ENCODE data around the gene SYN1. TPM values are rescaled to one million over a fixed set of nuclear protein-coding genes. Genes with fewer than 3 reads are reported as not detected.
"Not testable (repeated sequence)": the region's sequence is repeated elsewhere in the genome, so short reads cannot be mapped to it uniquely, and the experiment has no call there.

The SYN1 gene
- total and polyA plus RNA-seq, 3 experiments from 2014 or later = 0.35 to 0.94 (median 0.60) TPM

DNA sequence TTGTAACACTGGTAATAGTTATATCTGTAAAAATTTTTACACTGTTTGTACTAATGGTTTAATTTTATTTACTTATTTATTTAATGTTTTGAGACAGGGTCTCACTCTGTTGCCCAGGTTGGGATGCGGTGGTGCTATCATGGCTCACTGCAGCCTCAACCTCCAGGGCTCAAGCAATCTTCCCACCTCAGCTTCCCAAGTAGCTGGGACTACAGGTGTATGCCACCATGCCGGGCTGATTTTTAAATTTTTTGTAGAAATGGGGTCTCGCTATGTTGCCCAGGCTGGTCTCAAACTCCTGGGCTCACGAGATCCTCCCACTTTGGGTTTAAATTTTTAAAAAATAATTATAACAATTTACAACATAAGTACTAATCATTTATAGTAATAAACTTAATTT lies 16.5 kb downstream of the SYN1 start:
- H3K36me3 Mint-ChIP-seq; H3K27ac ChIP-seq (ENCODE audit: low read depth, low read length); DNase-seq; H3K27me3 Mint-ChIP-seq; H3K27me3 ChIP-seq (ENCODE audit: insufficient read depth, low read length, poor library complexity, severe bottlenecking); POLR2A ChIA-PET; H3K4me1 ChIP-seq (ENCODE audit: insufficient read depth, low read length); H3K4me3 ChIP-seq (ENCODE audit: low read length); H3K27ac Mint-ChIP-seq; H3K4me3 Mint-ChIP-seq; H3K36me3 ChIP-seq (ENCODE audit: insufficient read depth, low read length); H3K4me1 Mint-ChIP-seq; CTCF ChIA-PET; H3K9me3 ChIP-seq (ENCODE audit: low read length): not testable (repeated sequence)
- H3K9me3 Mint-ChIP-seq = peaks cover 6 to 11% (median 9%) of the 10 kb centered on the region in 5 donors

DNA sequence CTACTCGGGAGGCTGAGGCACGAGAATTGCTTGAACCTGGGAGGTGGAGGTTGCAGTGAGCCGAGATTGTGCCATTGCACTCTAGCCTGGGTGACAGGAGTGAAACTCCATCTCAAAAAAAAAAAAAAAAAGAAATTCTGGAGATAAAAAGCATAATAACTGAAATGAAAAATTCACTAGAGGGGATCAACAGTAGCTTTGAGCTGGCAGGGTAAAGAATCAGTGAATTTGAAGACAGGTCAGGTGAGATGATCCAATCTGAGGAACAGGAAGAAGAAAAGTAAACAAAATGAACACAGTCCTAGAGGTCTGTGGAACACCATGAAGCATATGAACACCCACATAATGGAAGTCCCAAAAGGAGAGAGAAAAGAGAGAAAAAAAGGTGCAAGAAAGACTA lies 22.4 kb downstream of the SYN1 start:
- DNase-seq = no peak
- H3K4me1 Mint-ChIP-seq = peaks cover 12 to 18% (median 13%) of the 10 kb centered on the region in 3 donors
- ChIA-PET POLR2A (no interaction called here), CTCF (no interaction called here)
- peaks cover 8% of the 10 kb centered on the region for H3K4me1 ChIP-seq (ENCODE audit: insufficient read depth, low read length)
- no peaks in the 10 kb centered on the region for H3K9me3 ChIP-seq (ENCODE audit: low read length)
- no peak overlapping the region for H3K4me3 Mint-ChIP-seq
- H3K4me3 ChIP-seq (ENCODE audit: low read length) = no peak overlapping the region
- H3K9me3 Mint-ChIP-seq = peaks cover 19 to 32% (median 28%) of the 10 kb centered on the region in 5 donors
- no peaks in the 10 kb centered on the region for H3K27me3 ChIP-seq (ENCODE audit: insufficient read depth, low read length, poor library complexity, severe bottlenecking)
- no peak overlapping the region for H3K27ac ChIP-seq (ENCODE audit: low read depth, low read length)
- H3K27me3 Mint-ChIP-seq = peaks cover 0 to 3% of the 10 kb centered on the region in 2 donors
- H3K36me3 Mint-ChIP-seq = peaks cover 0 to 17% (median 7%) of the 10 kb centered on the region in 3 donors
- no peaks in the 10 kb centered on the region for H3K36me3 ChIP-seq (ENCODE audit: insufficient read depth, low read length)
- no peak overlapping the region for H3K27ac Mint-ChIP-seq

DNA sequence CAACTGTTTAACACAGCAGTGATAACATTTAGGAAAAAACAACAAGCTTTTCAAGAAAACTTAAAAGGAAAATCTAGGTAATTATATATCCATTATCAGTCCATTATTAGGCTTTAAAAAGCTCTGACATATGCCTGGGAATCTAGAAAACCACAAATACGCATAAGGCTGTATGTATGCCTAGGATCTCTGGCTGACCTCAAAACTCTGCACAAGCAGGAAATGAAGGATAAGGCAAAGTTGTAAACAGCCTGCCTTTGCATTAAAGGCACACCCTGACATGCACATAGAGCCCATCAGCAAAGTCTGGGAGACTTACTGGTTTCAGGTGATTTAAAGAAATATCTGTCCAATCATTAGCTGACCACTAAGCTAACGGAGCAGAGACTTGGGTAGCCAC lies 23.4 kb downstream of the SYN1 start:
- H3K36me3 Mint-ChIP-seq = peaks cover 0 to 17% (median 7%) of the 10 kb centered on the region in 3 donors
- peak overlapping the region in 1 of 8 donors; percentile 47 for H3K27ac Mint-ChIP-seq
- H3K27me3 Mint-ChIP-seq = peaks cover 0 to 3% of the 10 kb centered on the region in 2 donors
- peaks cover 8% of the 10 kb centered on the region for H3K4me1 ChIP-seq (ENCODE audit: insufficient read depth, low read length)
- ChIA-PET POLR2A (interaction anchor here (0.8 kb wide), 1 partner anchor 40 kb away, joined by 4 read pairs; no protein-coding TSS in a partner anchor), CTCF (no interaction called here)
- no peak for DNase-seq
- H3K4me3 ChIP-seq (ENCODE audit: low read length) = peak overlapping the region; percentile 17
- peaks cover 12 to 18% (median 13%) of the 10 kb centered on the region in 3 donors for H3K4me1 Mint-ChIP-seq
- H3K9me3 ChIP-seq (ENCODE audit: low read length) = no peaks in the 10 kb centered on the region
- H3K36me3 ChIP-seq (ENCODE audit: insufficient read depth, low read length) = no peaks in the 10 kb centered on the region
- H3K27me3 ChIP-seq (ENCODE audit: insufficient read depth, low read length, poor library complexity, severe bottlenecking) = no peaks in the 10 kb centered on the region
- peaks cover 19 to 32% (median 28%) of the 10 kb centered on the region in 5 donors for H3K9me3 Mint-ChIP-seq
- no peak overlapping the region for H3K27ac ChIP-seq (ENCODE audit: low read depth, low read length)
- H3K4me3 Mint-ChIP-seq = peak overlapping the region in 2 of 7 donors; percentile 0 to 33

DNA sequence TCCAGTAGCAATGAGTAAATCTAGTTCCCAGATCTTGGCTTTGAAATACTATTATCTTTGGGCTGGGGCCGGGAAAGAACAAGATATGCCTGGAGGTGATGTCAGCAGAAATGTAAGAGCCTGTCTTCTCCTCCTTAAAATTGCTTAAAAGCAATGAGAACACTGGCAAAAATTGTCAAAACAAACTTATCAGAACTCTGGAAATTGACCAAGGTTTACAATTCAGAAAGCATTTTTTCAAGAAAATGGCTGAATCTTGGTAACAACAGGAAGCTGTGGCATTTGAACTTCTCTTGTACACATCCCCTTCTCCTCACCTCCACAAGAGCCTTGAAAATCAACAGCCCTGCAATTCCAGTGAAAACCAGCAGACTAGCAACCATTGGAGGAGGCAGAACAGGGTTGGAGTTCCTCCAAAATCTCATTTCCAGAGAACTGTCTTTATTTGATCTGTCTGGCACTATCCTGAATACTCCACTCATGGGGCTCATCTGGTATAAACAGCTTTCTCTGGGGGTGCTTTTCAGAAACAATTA lies 23.9 kb downstream of the SYN1 start:
- Mint-ChIP-seq H3K4me3 (peak overlapping the region in 2 of 7 donors; percentile 0 to 33), H3K27ac (peak overlapping the region in 4 of 8 donors; percentile 36 to 52 (median 48)), H3K4me1 (peaks cover 12 to 18% (median 13%) of the 10 kb centered on the region in 3 donors), H3K9me3 (peaks cover 19 to 32% (median 28%) of the 10 kb centered on the region in 5 donors), H3K27me3 (peaks cover 0 to 3% of the 10 kb centered on the region in 2 donors), H3K36me3 (peaks cover 0 to 17% (median 7%) of the 10 kb centered on the region in 3 donors)
- no peaks in the 10 kb centered on the region for H3K36me3 ChIP-seq (ENCODE audit: insufficient read depth, low read length)
- POLR2A ChIA-PET = interaction anchor here (0.5 to 0.8 kb wide), 2 partner anchors 13 to 40 kb away, joined by 4 to 6 read pairs; no protein-coding TSS in a partner anchor
- H3K27me3 ChIP-seq (ENCODE audit: insufficient read depth, low read length, poor library complexity, severe bottlenecking) = no peaks in the 10 kb centered on the region
- no peak overlapping the region for H3K4me3 ChIP-seq (ENCODE audit: low read length)
- no peak overlapping the region for H3K27ac ChIP-seq (ENCODE audit: low read depth, low read length)
- CTCF ChIA-PET = no interaction called here
- H3K9me3 ChIP-seq (ENCODE audit: low read length) = no peaks in the 10 kb centered on the region
- no peak for DNase-seq
- peaks cover 8% of the 10 kb centered on the region for H3K4me1 ChIP-seq (ENCODE audit: insufficient read depth, low read length)

DNA sequence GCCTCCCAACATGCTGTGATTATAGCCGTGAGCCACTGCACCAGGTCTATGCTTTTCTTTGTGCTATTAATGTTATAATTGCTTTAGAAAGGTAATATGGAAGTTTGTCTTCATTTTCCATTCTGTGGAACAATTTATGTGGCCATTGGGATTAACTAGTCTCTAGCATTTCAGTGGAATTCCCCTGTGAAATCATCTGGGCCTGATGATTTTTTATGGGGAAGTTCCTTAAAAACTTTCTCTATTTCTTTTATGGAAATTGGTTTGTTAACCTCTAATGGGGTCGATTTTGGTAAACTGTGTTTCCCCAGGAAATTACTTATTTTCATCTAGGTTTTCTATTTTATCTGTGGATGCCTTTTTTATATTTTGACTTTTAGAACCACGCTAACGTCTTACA lies 26.1 kb downstream of the SYN1 start:
- no peak overlapping the region for H3K27ac ChIP-seq (ENCODE audit: low read depth, low read length)
- H3K27ac Mint-ChIP-seq = no peak overlapping the region
- H3K4me1 Mint-ChIP-seq = peaks cover 12 to 18% (median 13%) of the 10 kb centered on the region in 3 donors
- H3K27me3 ChIP-seq (ENCODE audit: insufficient read depth, low read length, poor library complexity, severe bottlenecking) = no peaks in the 10 kb centered on the region
- no peak overlapping the region for H3K4me3 ChIP-seq (ENCODE audit: low read length)
- peaks cover 0 to 4% of the 10 kb centered on the region in 2 donors for H3K27me3 Mint-ChIP-seq
- peaks cover 13 to 23% (median 22%) of the 10 kb centered on the region in 5 donors for H3K9me3 Mint-ChIP-seq
- no peak overlapping the region for H3K4me3 Mint-ChIP-seq
- ChIA-PET CTCF (no interaction called here), POLR2A (no interaction called here)
- H3K4me1 ChIP-seq (ENCODE audit: insufficient read depth, low read length) = peaks cover 8% of the 10 kb centered on the region
- no peaks in the 10 kb centered on the region for H3K9me3 ChIP-seq (ENCODE audit: low read length)
- peaks cover 0 to 13% (median 7%) of the 10 kb centered on the region in 3 donors for H3K36me3 Mint-ChIP-seq
- H3K36me3 ChIP-seq (ENCODE audit: insufficient read depth, low read length) = no peaks in the 10 kb centered on the region
- DNase-seq = no peak

DNA sequence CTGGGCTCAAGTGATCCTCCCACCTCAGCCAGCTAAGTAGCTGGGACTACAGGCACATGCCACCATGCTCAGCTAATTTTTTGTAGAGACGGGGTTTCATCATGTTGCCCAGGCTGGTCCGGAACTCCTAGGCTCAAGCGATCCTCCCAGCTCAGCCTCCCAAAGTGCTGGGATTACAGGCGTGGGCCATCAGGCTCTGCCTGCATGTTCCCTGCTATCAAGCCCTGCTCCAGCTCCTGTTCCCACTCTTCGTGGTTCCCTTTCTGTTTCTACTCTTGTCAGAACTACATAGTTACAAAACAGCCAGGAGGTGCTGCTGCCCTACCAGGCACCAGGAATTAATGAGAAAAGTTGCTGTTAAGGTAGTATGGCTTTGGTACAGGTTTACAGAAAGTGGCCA lies 28.7 kb downstream of the SYN1 start:
- POLR2A ChIA-PET = no interaction called here
- no peaks in the 10 kb centered on the region for H3K9me3 ChIP-seq (ENCODE audit: low read length)
- H3K36me3 Mint-ChIP-seq = peaks cover 0 to 1% (median under 1%) of the 10 kb centered on the region in 3 donors
- CTCF ChIA-PET = no interaction called here
- H3K36me3 ChIP-seq (ENCODE audit: insufficient read depth, low read length) = no peaks in the 10 kb centered on the region
- H3K27me3 ChIP-seq (ENCODE audit: insufficient read depth, low read length, poor library complexity, severe bottlenecking) = no peaks in the 10 kb centered on the region
- H3K4me3 Mint-ChIP-seq = no peak overlapping the region
- H3K4me1 Mint-ChIP-seq = peaks cover 6 to 8% (median 7%) of the 10 kb centered on the region in 3 donors
- H3K9me3 Mint-ChIP-seq = peaks cover under 1 to 5% (median 2%) of the 10 kb centered on the region in 5 donors
- H3K27ac Mint-ChIP-seq = no peak overlapping the region
- no peak overlapping the region for H3K4me3 ChIP-seq (ENCODE audit: low read length)
- H3K4me1 ChIP-seq (ENCODE audit: insufficient read depth, low read length) = peaks cover 4% of the 10 kb centered on the region
- no peak for DNase-seq
- H3K27me3 Mint-ChIP-seq = peaks cover 0 to 1% of the 10 kb centered on the region in 2 donors
- H3K27ac ChIP-seq (ENCODE audit: low read depth, low read length) = no peak overlapping the region

DNA sequence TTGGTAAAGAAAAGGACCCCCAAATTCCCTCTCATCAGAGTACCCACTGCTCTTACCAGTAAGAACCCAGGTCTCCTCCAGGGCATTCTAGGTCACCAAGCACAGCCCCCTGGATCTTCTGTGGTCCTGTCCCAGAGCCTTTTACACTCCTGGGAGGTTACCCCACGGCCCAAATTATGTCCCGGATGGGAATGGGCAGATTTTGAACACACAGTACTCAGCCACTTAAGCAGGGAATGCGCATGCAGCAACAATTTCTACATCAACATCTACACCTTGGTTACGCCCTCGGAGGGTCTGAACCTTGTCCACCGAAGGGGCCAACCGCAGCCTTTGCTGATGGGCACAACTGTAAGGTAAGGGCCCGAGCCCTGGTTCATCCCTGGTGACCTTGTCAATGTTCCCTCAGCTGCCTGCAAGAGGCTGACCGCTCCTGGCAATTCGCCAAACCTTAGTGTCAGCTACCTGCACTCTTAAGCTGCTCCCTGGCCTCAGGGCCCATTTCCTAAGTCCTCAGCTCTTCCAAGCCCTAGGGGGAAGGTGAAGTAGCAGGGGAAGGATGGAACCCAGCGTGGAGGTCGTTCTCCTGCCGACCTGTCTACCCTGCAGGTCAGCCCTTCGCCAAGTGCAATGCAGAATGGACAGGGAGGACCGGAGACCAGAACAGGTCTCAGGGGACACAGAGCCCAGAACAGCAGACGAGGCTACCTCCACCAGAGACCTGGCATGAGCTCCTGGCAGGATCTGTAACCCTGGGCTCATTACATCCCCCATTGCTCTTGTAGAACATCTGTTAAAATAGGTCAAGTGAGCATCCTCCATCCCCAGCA lies 31.5 kb downstream of the SYN1 start:
- Mint-ChIP-seq H3K27me3 (peaks cover 0 to 3% of the 10 kb centered on the region in 2 donors), H3K36me3 (peaks cover 0 to 12% (median 0%) of the 10 kb centered on the region in 3 donors), H3K27ac (peak overlapping the region in 3 of 8 donors; percentile 50 to 68 (median 52)), H3K9me3 (no peaks in the 10 kb centered on the region), H3K4me3 (no peak overlapping the region), H3K4me1 (peaks cover 8 to 11% (median 10%) of the 10 kb centered on the region in 3 donors)
- POLR2A ChIA-PET = no interaction called here
- H3K27me3 ChIP-seq (ENCODE audit: insufficient read depth, low read length, poor library complexity, severe bottlenecking) = no peaks in the 10 kb centered on the region
- no peaks in the 10 kb centered on the region for H3K9me3 ChIP-seq (ENCODE audit: low read length)
- H3K36me3 ChIP-seq (ENCODE audit: insufficient read depth, low read length) = no peaks in the 10 kb centered on the region
- no peak overlapping the region for H3K4me3 ChIP-seq (ENCODE audit: low read length)
- H3K27ac ChIP-seq (ENCODE audit: low read depth, low read length) = no peak overlapping the region
- H3K4me1 ChIP-seq (ENCODE audit: insufficient read depth, low read length) = no peaks in the 10 kb centered on the region
- DNase-seq = no peak
- CTCF ChIA-PET = no interaction called here

Measured in CD8-positive, alpha-beta memory T cell (primary cell).